Raji (cell line): ENCODE results near the gene MMP3.

Source experiments
- POLR2A ChIP-seq: IDR thresholded peaks from 2 replicates; pipeline ENCODE4 v1.6.1; 2011; ENCODE audit warnings: low read depth, low read length, control low read depth; ENCODE audit not compliant: insufficient read depth

Gene MMP3

DNA sequence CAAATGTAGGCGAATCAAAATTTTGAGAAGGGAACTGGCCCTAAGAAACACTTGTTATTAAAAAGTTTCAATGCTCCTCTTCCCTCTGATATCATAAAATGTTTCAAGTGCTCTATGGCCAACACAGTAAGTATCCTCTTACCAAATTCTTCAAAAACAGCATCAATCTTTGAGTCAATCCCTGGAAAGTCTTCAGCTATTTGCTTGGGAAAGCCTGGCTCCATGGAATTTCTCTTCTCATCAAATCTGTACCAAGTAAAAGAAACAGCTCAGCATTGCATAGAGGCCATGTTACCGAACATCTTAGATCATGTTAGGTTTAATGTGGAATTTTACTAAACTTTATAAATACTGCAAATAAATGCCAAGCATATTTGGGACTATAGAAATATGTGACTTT, 6.3 kb downstream of the MMP3 start:
- no peak for TF ChIP-seq POLR2A

DNA sequence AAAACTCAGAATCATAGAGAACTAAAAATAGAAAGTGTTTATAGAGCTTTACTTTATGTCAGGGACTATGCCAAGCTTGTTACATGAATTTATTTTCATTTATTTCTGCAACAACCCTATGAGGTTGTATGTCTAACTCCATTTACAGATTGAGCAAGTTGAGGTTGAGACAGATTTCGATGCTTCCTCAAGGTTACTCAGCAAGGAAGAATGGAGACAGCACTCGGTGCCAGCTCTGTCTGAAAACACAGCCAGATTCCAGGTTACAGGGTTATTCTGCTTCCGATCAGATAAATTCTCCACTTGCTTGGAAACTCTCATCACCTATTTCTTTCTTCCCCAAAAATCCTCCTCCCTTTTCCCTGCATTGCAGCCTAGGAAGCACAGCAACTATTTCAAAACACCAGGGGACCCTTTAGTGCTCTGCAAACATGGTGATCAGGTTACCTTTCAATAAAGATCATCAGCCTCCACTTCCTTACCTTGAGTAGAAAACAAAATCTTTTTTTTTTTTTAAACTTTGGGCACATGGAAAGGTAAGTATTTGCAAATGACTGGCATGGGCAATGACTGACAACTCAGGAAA, 7.0 kb downstream of the MMP3 start:
- no peak for TF ChIP-seq POLR2A

DNA sequence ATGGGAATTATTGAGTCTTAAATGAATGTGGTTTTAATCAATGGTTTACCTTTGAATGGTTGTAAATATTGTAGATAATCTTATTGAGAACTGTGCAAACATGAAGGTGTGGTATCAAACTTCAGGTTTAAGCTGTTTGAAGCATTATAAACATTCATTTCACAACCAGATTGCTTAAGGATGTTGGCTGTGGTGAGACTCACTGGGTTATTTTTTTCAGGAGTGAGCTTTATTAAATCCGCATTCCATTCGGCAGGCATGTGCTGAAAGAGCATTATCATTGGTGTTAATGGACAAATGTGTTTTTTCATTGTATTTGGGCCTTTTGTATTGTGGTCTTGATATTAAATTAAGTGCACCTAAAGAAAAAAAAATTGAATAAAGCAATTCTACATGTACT, 9.7 kb downstream of the MMP3 start:
- TF ChIP-seq POLR2A, result no peak

DNA sequence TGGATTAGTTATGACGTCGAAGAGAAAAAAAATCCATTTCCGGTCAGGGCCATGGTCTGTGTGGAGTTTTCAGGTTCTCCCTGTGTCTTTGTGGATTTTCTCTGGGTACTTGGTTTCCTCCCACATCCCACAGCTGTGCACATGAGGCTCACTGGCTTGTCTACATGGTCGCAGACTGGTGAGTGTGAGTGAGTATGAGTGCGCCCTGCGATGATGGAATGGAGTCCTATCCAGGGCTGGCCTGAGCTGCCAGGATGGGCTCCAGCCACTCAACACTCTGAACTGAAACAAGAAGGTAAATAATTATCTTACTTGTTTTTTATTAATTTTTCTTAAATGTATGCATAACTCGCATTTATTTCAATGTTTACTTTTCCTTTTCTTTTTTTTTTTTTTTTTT, 10.8 kb downstream of the MMP3 start:
- no peak for TF ChIP-seq POLR2A

DNA sequence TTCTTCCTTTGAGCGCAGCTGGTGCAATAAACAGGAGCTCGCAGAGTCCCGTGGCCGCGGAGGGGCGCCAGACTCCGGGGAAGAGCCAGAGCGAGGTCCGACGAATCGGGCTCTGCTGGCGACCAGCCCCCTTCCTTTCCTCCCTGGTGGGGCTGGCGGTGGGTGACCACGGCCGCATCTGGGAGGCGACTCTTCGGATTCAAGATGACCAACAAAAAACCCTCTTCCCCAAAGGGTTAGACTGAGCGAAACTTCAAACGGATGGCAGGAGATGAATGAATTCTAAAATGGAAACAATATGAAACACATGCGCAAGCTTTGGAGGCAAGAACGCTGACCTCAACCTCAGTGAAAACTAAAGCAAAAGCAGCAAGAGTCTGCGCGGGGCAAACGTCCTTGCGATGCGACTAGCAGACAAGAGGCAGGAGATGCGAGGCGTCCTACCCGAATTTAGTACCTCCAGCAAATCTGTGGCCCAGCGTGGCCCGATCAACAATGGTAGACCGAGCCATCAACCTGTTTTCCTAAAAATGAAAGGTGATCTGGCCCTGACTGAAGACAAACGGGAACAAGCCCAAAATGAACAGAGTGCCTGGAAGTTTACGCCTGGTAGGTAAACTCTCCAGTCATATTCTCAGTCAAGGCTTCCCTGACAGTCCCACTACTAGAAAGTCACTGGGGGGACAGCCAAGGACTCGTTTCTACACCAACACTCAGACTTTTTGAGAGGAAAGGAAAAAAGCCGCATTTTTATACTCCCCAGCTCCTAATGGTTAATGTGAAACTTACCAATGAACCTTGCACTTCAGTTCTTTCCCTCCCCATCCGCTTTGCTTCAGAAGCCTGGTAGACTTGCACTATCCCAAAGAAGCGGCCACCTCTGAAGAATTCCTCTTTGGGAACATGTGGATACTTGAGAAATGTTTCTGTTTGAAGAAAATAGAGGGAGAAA, 11.6 kb downstream of the MMP3 start:
- TF ChIP-seq POLR2A, result no peak

DNA sequence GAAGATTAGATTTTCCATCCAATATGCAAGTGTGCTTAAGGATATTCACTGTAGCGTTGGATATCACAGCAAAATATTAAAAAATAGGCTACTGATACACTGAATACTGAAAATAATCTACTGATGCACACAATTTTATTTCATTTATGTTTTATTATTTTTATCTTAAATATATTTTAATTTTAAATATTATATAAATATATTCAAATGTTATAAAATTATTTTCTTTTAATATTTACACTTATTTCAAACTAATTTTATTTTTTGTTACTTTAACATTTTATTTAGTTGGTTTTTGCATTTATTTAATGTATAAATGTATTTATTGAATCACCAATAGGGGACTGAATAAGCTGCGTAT, 12.3 kb downstream of the MMP3 start:
- no peak for TF ChIP-seq POLR2A

DNA sequence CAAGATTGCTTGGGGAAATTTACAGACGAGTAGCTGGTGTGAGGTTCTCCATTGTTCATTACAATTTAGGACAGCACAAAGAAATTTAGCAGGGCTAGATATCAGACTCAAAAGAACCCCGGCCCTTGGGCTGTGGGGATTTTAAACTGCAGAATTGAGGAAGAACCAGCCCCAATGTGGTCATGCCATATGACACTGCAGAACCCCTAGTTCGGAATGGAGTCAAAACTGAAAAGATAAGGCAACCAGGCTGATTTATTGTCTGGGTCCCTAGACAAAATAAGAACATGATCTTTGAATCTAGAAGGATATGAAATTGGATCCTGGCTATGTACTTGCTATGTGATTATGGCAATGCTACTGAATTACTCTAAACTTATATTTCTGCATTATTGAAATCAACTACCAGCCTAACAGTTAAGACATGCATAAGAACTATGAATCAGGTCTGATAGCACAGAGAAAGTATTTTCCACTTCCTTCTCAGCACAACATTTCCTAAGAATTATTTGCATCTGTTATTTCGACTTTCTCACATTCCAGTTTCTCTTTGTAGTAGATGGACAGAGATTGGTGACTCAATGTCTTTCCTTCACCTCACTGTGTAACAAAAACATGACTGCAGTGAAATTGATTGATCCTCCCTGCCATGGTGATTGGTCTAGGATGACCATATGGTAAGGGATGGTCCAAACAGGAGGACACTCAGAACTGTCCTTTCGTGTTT, 13.2 kb downstream of the MMP3 start:
- TF ChIP-seq POLR2A, result no peak

DNA sequence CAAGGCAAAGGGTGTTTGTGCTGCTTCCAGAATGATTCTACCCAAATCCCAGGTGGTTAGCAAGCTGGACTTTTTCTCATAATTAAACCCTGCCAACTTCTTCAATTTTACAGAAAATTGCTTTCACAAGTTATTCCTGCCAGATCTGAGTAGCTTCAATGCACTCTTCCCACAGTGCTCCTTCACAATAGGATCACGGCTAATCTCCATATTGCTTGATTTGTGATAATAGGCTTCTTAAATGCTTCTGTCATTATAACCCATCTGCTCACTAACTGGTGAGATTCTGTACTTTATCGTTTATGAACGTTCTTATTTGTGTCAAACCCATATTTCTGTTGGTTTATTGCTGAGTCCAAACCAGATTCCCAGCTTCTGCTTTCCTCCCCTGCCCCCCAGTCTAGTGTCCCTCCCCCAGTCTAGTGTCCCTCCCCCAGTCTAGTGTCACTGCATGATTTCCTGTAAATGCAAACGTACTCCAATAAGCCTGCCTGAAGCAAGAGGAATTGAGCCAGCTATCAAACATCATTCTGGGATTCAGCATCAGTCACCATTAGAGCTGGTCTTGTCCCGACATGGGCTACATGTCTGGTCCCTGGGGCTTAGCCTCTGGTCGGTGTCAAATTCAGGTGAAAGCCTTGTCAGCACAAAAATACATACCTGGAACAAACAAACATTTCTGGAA, 14.0 kb downstream of the MMP3 start:
- TF ChIP-seq POLR2A, result no peak

DNA sequence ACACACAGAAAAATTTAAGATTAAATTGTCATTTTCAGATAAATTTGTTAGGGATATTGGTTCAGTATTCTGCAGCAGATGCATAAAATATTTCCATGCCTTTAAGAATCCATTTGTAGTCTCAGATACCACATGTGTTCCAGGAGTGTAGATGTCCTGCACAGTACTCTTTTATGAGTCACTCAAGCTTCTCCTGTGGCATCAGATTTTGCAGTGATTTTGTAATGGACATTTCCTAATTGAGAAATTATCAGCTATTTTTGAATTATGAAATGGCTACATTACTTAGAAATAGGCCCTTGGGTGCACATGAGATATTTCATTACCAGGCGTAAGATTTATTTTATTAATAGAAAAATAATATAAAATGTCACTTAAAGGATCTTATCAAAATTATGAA, 18.9 kb downstream of the MMP3 start:
- TF ChIP-seq POLR2A, result no peak

DNA sequence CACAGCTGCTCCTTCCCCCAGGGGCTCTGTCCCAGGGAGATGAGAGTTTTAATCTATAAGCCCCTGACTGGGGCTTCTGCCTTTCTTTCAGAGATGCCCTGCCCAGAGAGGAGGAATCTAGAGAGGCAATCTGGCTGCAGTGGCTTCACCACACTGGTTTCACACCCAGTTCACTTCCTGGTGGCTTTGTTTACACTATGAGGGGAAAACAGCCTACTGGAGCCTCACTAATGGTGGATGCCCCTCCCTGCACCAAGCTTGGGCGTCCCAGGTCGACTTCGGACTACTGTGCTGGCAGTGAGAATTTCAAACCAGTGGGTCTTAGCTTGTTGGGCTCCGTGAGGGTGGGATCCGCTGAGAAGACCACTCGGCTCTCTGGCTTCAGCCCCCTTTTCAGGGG, 23.9 kb downstream of the MMP3 start:
- TF ChIP-seq POLR2A, result no peak

DNA sequence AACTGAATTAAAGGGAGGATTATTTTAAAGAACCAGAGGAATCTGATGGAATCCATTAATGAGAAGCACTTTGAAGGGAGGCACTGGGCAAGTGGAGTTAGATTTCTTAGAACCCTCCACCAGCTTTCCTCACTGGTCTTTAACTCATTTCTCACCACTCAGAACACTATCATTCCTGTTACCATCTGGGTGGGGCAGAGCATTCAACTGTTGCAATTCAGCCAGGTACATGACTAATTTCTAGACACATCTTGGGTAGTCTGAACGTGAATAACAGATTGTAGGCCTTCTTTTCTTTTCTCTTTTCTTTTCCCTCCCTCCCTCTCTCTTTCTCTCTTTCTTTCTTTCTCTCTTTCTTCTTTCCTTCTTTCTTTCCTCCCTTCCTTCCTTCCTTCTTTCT, 29.9 kb downstream of the MMP3 start:
- TF ChIP-seq POLR2A, result no peak

DNA sequence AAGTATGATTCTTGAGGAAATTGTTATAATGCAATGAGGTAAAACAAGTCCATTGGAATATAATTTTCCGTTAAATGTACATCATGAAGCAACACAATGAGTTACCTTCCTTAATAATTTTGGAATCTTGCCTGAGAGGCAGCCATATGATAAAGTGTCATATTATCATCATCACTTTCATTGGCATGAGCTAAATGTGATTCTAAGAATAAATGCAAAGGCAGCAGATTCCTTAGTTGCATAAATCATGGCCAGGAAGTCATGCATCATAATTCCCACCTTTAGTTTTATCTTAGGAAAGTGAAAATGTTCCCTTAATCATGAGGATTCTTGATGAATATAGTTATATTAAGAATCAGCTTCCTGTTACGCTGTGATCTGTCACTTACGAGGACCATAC, 31.2 kb downstream of the MMP3 start:
- TF ChIP-seq POLR2A, result no peak

DNA sequence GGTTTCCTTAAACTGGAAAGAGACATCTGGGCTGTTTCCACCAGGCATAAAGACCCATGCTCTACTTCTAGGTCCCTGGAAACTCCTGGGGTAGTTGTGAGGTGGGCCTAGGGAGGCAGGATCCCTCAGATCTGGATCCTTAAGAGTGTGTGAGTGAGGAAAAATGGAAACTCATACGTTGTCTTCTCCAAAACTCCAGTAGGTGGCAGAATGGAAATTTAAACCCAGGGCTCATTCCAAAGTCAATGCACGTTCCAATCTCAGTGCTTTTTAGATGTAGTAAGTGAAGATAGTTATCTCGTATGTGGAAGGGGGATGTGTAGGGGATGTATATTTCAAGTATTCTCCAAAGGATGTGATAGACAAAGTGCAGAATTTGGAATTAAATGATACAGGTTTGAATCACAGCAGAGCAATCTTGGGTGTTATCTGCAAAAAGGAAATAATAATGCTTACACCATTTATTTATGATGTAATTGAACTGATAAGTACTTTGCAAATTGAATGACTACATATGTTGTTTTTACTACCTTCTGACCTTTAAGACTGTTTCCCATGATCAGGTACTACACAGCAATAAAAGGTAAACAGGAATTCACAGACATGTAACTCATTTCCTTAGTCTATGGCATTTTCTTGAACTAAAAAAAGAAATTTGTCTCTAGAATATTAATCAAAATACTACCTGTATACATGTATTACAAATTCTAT, 32.3 kb downstream of the MMP3 start:
- no peak for TF ChIP-seq POLR2A

DNA sequence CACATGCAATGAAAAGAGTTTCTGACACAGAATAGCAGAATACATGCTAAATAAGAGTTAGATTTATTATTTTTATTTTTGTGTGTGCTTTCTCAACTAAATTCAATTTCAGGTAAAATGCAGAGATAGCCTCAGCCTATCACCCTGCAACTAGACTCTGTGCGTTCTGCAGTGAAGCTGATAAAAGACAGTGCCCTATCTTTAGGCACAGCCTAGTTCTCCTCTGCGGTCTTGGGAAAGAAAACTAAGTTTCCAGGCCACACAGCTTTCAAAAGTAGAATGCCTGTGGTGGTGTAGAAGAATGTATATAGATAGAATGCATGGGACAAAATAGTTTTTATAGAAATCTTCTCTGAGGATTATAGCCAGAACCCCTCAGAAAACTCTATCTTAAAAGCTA, 33.4 kb downstream of the MMP3 start:
- TF ChIP-seq POLR2A, result no peak

DNA sequence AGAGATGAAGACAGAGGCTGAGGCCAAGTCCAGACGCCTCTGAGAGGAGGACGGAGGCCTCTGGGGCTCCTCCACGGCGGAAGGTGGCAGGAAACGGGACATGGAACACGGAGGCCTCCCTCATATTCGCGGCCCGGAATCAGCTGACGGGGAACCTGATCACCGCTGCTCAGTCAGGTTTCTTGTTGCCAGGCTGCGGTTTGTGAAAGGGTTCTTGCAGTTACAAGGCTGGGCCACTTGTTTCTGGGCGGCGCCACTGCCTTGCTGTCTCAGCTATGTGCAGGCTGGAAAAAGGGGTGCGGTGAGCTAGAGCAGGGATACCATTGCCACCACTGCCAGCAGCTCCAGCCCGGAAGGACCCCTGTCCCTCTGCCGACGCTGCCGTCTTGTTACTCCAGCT, 35.5 kb downstream of the MMP3 start:
- TF ChIP-seq POLR2A, result no peak
